SU-DHL-6 (cell line): ENCODE data around the gene LTBP2.

Experiments
- H2AFZ ChIP-seq: fragments of 200-600 bp; sonication (generic); 2 replicates; pipeline ENCODE4 v1.6.1; 2014; ENCODE audit warnings: low read depth, mild to moderate bottlenecking, moderate library complexity, mixed read lengths, antibody characterized with exemption, low read length; ENCODE audit not compliant: severe bottlenecking
- H3F3A ChIP-seq: fragments of 200-600 bp; shearing (Covaris generic); 2 replicates; pipeline ENCODE4 v1.6.0; 2016; ENCODE audit warnings: antibody characterized with exemption, mild to moderate bottlenecking; ENCODE audit not compliant: insufficient read depth
- H3K27ac ChIP-seq: fragments of 200-600 bp; sonication (generic); 2 replicates; pipeline ENCODE4 v1.5.1; 2016; ENCODE audit warnings: low read depth, mild to moderate bottlenecking, low read length, moderate library complexity, mixed read lengths
- H3K27me3 ChIP-seq: fragments of 200-600 bp; sonication (generic), shearing (Covaris generic); 2 replicates; pipeline ENCODE4 v1.6.0; 2014; ENCODE audit warnings: mild to moderate bottlenecking, low read length
- H3K36me3 ChIP-seq: fragments of 200-600 bp; sonication (generic); 2 replicates; pipeline ENCODE4 v1.6.1; 2014; ENCODE audit warnings: mild to moderate bottlenecking, low read length, mixed read lengths
- H3K4me2 ChIP-seq: fragments of 300-600, 200-600 bp; shearing (Covaris generic), sonication (generic); 2 replicates; pipeline ENCODE4 v1.6.0; 2014; ENCODE audit warnings: low read length, low read depth, mild to moderate bottlenecking; ENCODE audit not compliant: poor library complexity, severe bottlenecking
- H3K4me3 ChIP-seq: fragments of 200-600 bp; sonication (generic); 2 replicates; pipeline ENCODE4 v1.5.1; 2014; ENCODE audit warnings: antibody characterized with exemption, low read length, mild to moderate bottlenecking, mixed read lengths; ENCODE audit not compliant: insufficient read depth, poor library complexity, severe bottlenecking
- H3K79me2 ChIP-seq: fragments of 200-600 bp; sonication (generic); 2 replicates; pipeline ENCODE4 v1.6.1; 2014; ENCODE audit warnings: mild to moderate bottlenecking, low read length, moderate library complexity; ENCODE audit not compliant: insufficient read depth
- H3K9ac ChIP-seq: fragments of 200-600 bp; sonication (generic); 2 replicates; pipeline ENCODE4 v1.7.0; 2014; ENCODE audit warnings: mild to moderate bottlenecking, low read length
- H3K9me2 ChIP-seq: fragments of 200-600 bp; sonication (generic); replicated peaks from 2 replicates; pipeline ENCODE4 v1.6.1; 2014; ENCODE audit warnings: low read length; ENCODE audit not compliant: insufficient read depth
- H3K9me3 ChIP-seq: fragments of 200-600 bp; sonication (generic); 2 replicates; pipeline ENCODE4 v1.6.1; 2014; ENCODE audit warnings: low read length, mixed read lengths; ENCODE audit not compliant: insufficient read depth
- H4K20me1 ChIP-seq: fragments of 200-600 bp; sonication (generic); 2 replicates; pipeline ENCODE4 v1.6.1; 2014; ENCODE audit warnings: low read depth, mild to moderate bottlenecking, antibody characterized with exemption, low read length, moderate library complexity, mixed read lengths
- EZH2phosphoT487 ChIP-seq: fragments of 200-600 bp; sonication (generic), shearing (Covaris generic); conservative IDR thresholded peaks from 2 replicates; pipeline ENCODE4 v1.6.1; 2018; ENCODE audit warnings: mild to moderate bottlenecking, antibody characterized with exemption, low read length, moderate library complexity, mixed read lengths
- TF ChIP-seq, protein P1 (sequence below): fragments of 200-600 bp; sonication (generic); IDR thresholded peaks from one replicate; pipeline ENCODE4 v1.5.1; 2017; ENCODE audit warnings: antibody characterized with exemption, mild to moderate bottlenecking, low read length, moderate library complexity; ENCODE audit not compliant: insufficient read depth, poor library complexity, severe bottlenecking

The LTBP2 gene

GRCh38 chr14:74574706-74575105 lies 37.3 kb downstream of the LTBP2 start:
- TF ChIP-seq, protein P1, sequence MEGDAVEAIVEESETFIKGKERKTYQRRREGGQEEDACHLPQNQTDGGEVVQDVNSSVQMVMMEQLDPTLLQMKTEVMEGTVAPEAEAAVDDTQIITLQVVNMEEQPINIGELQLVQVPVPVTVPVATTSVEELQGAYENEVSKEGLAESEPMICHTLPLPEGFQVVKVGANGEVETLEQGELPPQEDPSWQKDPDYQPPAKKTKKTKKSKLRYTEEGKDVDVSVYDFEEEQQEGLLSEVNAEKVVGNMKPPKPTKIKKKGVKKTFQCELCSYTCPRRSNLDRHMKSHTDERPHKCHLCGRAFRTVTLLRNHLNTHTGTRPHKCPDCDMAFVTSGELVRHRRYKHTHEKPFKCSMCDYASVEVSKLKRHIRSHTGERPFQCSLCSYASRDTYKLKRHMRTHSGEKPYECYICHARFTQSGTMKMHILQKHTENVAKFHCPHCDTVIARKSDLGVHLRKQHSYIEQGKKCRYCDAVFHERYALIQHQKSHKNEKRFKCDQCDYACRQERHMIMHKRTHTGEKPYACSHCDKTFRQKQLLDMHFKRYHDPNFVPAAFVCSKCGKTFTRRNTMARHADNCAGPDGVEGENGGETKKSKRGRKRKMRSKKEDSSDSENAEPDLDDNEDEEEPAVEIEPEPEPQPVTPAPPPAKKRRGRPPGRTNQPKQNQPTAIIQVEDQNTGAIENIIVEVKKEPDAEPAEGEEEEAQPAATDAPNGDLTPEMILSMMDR = no peak
- TF ChIP-seq EZH2phosphoT487 = no peak
- no peak overlapping the region for H3K4me2 ChIP-seq
- H3K9ac ChIP-seq = no peak overlapping the region
- no peaks in the 10 kb centered on the region for H3K9me3 ChIP-seq
- H3F3A ChIP-seq = no peaks in the 10 kb centered on the region
- H4K20me1 ChIP-seq = no peaks in the 10 kb centered on the region
- no peak overlapping the region for H2AFZ ChIP-seq
- no peak overlapping the region for H3K4me3 ChIP-seq
- no peaks in the 10 kb centered on the region for H3K9me2 ChIP-seq
- H3K27me3 ChIP-seq = no peaks in the 10 kb centered on the region
- no peaks in the 10 kb centered on the region for H3K36me3 ChIP-seq
- no peaks in the 10 kb centered on the region for H3K79me2 ChIP-seq
- no peak overlapping the region for H3K27ac ChIP-seq

- Histone ChIP-seq H3K79me2 (no peaks in the 10 kb centered on the region), H3K9me3 (no peaks in the 10 kb centered on the region), H3K4me3 (no peak overlapping the region), H3K9ac (no peak overlapping the region), H3F3A (no peaks in the 10 kb centered on the region), H3K27me3 (no peaks in the 10 kb centered on the region), H3K4me2 (no peak overlapping the region), H3K36me3 (no peaks in the 10 kb centered on the region), H3K9me2 (no peaks in the 10 kb centered on the region), H4K20me1 (no peaks in the 10 kb centered on the region), H2AFZ (no peak overlapping the region), H3K27ac (no peak overlapping the region)
- TF ChIP-seq EZH2phosphoT487 = no peak
- TF ChIP-seq, protein P1 = no peak
Measured at GRCh38 chr14:74574090-74574433, 38.0 kb downstream of the LTBP2 start.

- H3K27ac ChIP-seq = no peak overlapping the region
- H3K4me2 ChIP-seq = no peak overlapping the region
- no peak overlapping the region for H3K4me3 ChIP-seq
Measured at GRCh38 chr14:74573421-74574089, 38.5 kb downstream of the LTBP2 start.

More at GRCh38 chr14:74573421-74574089, 38.5 kb downstream of the LTBP2 start:
- Histone ChIP-seq H4K20me1 (no peaks in the 10 kb centered on the region), H3K9ac (no peak overlapping the region), H3K9me3 (no peaks in the 10 kb centered on the region), H3K9me2 (no peaks in the 10 kb centered on the region), H2AFZ (no peak overlapping the region), H3F3A (no peaks in the 10 kb centered on the region), H3K27me3 (no peaks in the 10 kb centered on the region), H3K36me3 (no peaks in the 10 kb centered on the region), H3K79me2 (no peaks in the 10 kb centered on the region)
- TF ChIP-seq, protein P1 = no peak
- TF ChIP-seq EZH2phosphoT487 = no peak
